ENCODE data around the gene LAIR1.

DNA sequence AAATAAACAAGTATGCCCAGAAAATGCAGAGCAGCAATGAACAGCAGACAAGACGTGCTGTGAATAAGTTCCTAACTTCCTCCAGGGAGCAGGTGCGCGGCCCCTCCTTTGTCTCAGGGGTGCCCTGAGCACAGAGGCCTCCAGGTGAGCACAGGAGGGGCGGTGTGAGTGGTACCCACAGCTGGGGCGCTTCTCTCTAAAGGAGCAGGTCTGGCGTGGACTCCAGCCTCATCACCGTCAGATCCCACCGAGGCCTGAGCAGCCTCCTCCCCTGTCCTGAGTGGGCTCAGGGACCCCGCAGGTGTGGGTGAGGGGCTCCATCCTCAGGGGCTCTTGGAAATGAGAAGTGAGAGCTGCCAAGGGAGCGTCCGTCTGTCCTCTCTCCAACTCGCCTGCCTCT lies 54.9 kb downstream of the LAIR1 start:
- TF ChIP-seq SUZ12 (IDR thresholded peaks at IDR 0.05; ENCODE audit: extremely low read depth, insufficient read depth, insufficient read length) (no peak), ZNF274 (IDR thresholded peaks at IDR 0.05; ENCODE audit: low read depth, low read length) (no peak)

Data from NT2/D1 (cell line).